ENCODE measurements around the gene CNTFR.
A peak's percentile ranks its signal among the peaks of the same experiment; 100 is the strongest.

The CNTFR gene

GRCh38 chr9:34590381-34591247, 1.1 kb upstream of the CNTFR start:
- no peak for DNase-seq (ENCODE audit: low spot score)

DNA sequence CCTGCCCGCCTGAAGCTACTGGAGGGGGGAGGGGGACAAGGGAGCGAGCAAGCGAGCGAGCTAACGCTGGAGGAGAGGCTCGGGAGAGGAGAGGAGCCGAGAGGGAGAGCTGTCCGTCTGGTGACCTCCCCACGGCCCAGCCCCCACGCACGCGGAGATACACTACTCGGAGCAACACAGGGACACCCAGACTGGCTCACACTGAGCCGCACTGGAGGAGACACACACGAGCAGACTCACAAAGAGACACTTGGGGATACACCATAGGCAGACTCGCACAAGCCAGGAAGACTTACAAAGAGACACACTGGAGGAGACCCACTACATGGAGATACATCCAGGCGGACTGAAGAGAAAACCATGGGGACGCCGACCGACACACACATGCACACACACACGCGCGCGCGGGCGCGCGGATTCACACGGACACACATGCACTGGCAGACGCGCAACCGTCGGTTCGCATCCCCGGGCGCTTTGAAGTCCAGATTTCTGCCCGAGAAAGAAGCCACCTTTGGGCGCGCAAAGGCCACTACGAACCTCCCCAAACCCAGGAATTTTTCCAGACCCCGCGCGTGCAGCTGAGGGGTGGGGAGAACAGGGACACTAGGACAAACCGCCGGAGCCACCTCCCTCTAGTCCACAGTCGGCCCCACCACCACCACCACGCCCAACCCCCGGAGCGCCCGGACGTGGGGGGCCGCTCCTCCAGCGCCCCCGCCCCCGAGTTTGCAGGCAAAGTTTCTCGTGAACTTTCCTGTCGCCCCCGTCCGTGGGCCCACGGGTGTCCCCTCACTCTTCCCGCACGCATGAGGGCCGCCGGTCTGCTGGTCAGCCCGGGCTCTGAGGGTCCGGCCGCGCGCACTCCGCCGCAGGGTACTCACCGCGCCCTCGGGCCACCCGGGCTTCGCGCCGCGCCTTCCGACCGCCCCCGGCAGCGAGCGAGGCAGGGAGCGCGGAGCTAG, 571 bp downstream of the CNTFR start:
- no peak for DNase-seq (ENCODE audit: low spot score)

GRCh38 chr9:34587271-34587670, 2.3 kb downstream of the CNTFR start:
- DNase-seq (ENCODE audit: low spot score) = no peak

DNA sequence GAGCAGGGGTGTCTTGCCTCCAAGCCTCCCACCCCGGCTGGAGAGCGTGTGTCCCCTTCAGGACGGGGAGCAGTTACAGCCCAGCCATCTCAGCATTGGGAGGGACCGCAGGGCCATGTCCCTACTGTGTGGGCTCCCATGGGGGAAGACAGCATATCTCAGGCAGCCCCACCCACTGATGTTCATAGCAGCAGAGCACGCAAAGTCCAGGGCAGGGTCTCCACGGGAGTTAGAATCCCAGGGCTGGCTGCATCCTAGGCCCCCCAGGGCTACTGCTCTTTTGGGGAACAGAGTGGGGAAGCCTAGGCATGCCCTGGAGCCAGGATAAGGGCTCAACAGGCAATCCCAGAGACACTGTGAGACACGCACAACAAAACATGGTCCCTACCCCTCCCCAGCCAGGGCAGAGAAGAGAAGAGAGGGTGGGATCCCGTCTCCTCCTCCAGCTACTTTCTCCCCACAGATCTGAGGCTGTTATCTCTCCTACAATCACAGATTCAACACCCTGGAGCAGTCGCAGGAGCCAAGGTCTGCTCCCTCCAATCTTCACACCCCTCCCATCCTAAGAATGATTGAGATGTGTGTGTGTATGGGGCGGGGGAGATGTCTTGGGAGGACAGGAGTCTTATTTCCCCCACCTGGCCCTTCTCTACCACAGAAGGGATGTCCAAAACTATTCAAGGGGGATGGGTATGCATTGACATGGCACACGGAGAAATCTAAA, 3.4 kb downstream of the CNTFR start:
- no peak for DNase-seq (ENCODE audit: low spot score)

GRCh38 chr9:34584970-34585369, 4.6 kb downstream of the CNTFR start:
- DNase-seq (ENCODE audit: low spot score) = no peak

GRCh38 chr9:34582787-34583186, 6.7 kb downstream of the CNTFR start:
- no peak for DNase-seq (ENCODE audit: low spot score)

DNA sequence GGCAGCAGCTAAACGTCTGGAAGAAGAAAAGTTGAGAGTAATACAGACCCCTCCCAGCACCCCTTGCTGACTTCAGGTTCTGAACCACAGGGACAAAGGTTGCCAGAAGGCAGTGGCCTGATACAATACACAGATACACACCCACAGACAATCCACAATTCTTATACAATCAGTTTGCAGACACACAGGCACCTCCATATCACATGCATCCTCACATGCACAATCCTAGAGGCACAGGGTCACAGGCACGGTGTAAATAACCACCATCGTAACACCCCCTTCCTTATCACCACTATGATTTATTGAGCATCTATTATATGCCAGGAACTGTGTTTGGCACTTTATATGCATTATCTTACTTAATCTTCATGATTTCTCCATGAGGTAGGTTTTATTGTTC, 8.2 kb downstream of the CNTFR start:
- DNase-seq (ENCODE audit: low spot score) = no peak

- no peak for DNase-seq (ENCODE audit: low spot score)
Measured at GRCh38 chr9:34580358-34580757, 9.2 kb downstream of the CNTFR start.

GRCh38 chr9:34579808-34580163, 9.7 kb downstream of the CNTFR start:
- DNase-seq (ENCODE audit: low spot score) = no peak

- DNase-seq (ENCODE audit: low spot score) = no peak
Measured at GRCh38 chr9:34579104-34579807, 10.3 kb downstream of the CNTFR start.

- peak; percentile 56 for DNase-seq (ENCODE audit: low spot score)
Measured at GRCh38 chr9:34578241-34579103, 11.1 kb downstream of the CNTFR start.

DNA sequence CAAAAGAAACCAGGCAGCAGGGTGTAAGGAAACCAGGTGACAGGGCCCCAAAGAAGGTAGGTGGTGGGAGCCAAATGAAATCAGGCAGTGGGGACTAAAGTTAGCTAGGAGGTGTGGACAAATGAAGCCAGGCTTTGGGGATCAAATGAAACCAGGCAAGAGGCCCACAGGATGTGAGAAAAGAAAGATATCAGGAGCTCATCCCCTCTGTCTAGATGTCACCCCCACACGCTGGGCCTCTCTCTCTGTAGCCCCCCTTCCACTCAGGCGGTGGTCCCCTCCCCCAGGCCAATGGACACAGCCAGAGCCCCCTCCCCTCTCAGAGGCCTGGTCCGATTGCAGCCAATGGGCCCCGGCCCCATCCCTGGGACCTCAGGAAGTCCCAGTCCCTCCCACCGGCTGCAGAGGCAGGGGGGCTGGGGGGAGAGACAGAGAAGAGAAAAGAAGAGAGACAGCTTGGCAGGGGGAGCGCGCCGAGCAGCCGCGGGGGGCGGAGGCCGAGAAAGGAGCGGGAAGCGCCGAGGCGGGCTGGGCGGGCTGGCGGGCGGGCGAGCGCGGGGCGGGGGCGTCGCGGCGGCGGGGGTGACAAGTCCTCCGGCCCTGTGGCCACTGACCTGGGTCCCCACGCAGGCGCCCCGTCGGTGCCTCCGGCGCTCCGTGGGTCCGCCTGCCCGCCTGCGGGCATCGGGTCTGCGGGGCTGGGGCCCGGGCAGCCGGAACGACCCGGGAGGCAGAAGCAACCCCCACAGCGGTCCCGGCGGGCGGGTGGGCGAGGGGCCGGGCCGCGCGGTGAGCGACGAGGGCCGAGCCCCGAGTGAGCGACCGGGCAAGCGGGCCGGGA, 11.9 kb downstream of the CNTFR start:
- DNase-seq (ENCODE audit: low spot score) = no peak

- DNase-seq (ENCODE audit: low spot score) = no peak
Measured at GRCh38 chr9:34576597-34577399, 12.7 kb downstream of the CNTFR start.

GRCh38 chr9:34575862-34576596, 13.5 kb downstream of the CNTFR start:
- DNase-seq (ENCODE audit: low spot score) = no peak

DNA sequence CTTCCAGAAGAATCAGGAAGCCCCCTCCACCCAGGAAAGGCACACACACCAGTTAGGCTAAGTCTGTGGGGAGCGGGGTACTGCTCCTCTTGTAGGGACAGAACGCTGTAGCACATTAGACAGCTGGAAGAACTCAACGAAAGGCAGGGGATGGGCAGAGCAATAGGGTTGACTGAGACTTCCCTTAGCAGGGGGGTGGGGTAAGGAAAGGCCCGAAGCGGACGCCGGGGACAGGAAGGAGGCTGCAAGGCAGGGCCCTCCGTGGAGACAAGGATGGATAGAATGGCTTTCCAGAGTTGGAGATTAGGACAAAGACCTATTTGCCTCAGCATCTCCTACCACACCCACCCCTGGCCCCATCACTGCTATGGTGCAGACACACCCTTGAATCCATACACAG, 14.3 kb downstream of the CNTFR start:
- no peak for DNase-seq (ENCODE audit: low spot score)

GRCh38 chr9:34574571-34574970, 15.0 kb downstream of the CNTFR start:
- DNase-seq (ENCODE audit: low spot score) = no peak

DNA sequence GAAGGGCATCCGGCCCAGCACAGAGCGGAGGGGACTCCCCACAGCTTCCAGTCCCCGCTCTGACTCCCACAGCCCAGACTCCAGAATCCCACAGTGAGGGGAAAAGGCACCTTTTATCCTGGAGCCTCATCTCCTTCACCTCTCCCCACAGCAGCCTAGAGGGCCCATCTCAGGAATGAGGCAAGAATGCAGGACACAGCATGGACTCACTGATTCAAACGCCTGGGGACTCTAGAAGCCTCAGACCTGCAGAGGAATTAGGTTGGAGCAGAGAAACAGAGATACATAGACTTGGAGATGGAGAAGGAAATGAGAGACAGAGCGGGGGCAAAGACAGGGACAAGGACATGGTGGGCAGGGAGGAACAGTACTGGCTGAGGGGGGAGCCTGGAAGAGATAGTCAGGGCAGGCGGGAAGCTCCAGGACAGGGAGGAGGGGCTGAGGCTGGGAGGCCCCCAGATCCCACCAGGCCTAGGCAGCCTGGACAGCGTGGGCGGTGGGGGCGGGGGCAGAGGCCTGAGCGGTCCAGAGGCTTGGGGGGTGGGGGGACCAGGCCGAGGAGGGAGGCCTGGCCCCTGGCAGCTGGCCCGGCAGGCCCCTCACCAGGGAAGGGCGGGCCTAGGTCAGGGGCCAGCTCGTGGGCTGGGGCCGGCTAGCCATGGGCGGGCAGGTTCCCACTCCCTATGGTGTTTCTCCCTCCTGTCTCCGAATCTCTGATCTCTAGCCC, 15.8 kb downstream of the CNTFR start:
- no peak for DNase-seq (ENCODE audit: low spot score)

GRCh38 chr9:34572628-34573027, 16.9 kb downstream of the CNTFR start:
- DNase-seq (ENCODE audit: low spot score) = no peak
